Myocyte (in vitro differentiated cells): ENCODE measurements around the gene FLYWCH2. TPM values are rescaled to one million over a fixed set of nuclear protein-coding genes. Genes with fewer than 3 reads are reported as not detected.
"Not testable (repeated sequence)": the region's sequence is repeated elsewhere in the genome, so short reads cannot be mapped to it uniquely, and the experiment has no call there.

Experiments used
- DNase-seq: peaks from one replicate; pipeline ENCODE4 v3.0.0-alpha.2; 2012; ENCODE audit warnings: low read depth
- total RNA-seq: library from RNA; depleted of rRNA; stranded (reverse); fragments of >200 nt; gene quantifications from 2 replicates; pipeline ENCODE4 v1.2.3, GENCODE V29; 2014

Gene FLYWCH2
- total RNA-seq, 1 donor from 2014 or later, result 59.9 TPM

- DNase-seq, result no peak
Observed at GRCh38 chr16:2937170-2937569, 54.2 kb downstream of the FLYWCH2 start.

- DNase-seq, result no peak
Observed at GRCh38 chr16:2938206-2938605, 55.2 kb downstream of the FLYWCH2 start.

- DNase-seq, result no peak
Observed at GRCh38 chr16:2939968-2940367, 57.0 kb downstream of the FLYWCH2 start.

GRCh38 chr16:2942045-2942444 lies 59.0 kb downstream of the FLYWCH2 start:
- no peak for DNase-seq

- DNase-seq, result not testable (repeated sequence)
Observed at GRCh38 chr16:2943716-2944115, 60.7 kb downstream of the FLYWCH2 start.

GRCh38 chr16:2946649-2947048 lies 63.6 kb downstream of the FLYWCH2 start:
- DNase-seq, result no peak

Other genes with a start within 250 kb of the FLYWCH2 start
- 39.0 and 40.6 TPM in 2 replicates for gene KCTD5, start 200.7 kb upstream of the FLYWCH2 start, total RNA-seq
- 0.26 and 0.62 TPM in 2 replicates for gene PRSS27, start 163.0 kb upstream of the FLYWCH2 start, total RNA-seq
- 93.5 and 93.8 TPM in 2 replicates for gene SRRM2, start 130.6 kb upstream of the FLYWCH2 start, total RNA-seq
- gene ELOB, start 105.9 kb upstream of the FLYWCH2 start, total RNA-seq, result 235 and 770 TPM in 2 replicates
- gene PRSS33, start 95.7 kb upstream of the FLYWCH2 start, total RNA-seq, result not detected in 2 replicates
- gene PRSS41, start 84.7 kb upstream of the FLYWCH2 start, total RNA-seq, result not detected in 2 replicates
- not detected in 2 replicates for gene PRSS21, start 66.0 kb upstream of the FLYWCH2 start, total RNA-seq
- not detected in 2 replicates for gene ZG16B, start 52.9 kb upstream of the FLYWCH2 start, total RNA-seq
- not detected in 2 replicates for gene PRSS22, start 25.0 kb upstream of the FLYWCH2 start, total RNA-seq
- gene FLYWCH1, start 28.7 kb downstream of the FLYWCH2 start, total RNA-seq, result 27.7 and 36.9 TPM in 2 replicates
- 10.4 and 17.8 TPM in 2 replicates for gene KREMEN2, start 81.1 kb downstream of the FLYWCH2 start, total RNA-seq
- 14.6 and 18.0 TPM in 2 replicates for gene PAQR4, start 86.1 kb downstream of the FLYWCH2 start, total RNA-seq
- 0.53 and 6.7 TPM in 2 replicates for gene PKMYT1, start 97.2 kb downstream of the FLYWCH2 start, total RNA-seq
- 0.05 and 0.36 TPM in 2 replicates for gene CLDN9, start 129.7 kb downstream of the FLYWCH2 start, total RNA-seq
- 0.52 TPM in 1 of 2 replicates, not detected in the other for gene CLDN6, start 135.0 kb downstream of the FLYWCH2 start, total RNA-seq
- gene TNFRSF12A, start 137.2 kb downstream of the FLYWCH2 start, total RNA-seq, result 217 and 325 TPM in 2 replicates
- 23.0 and 34.9 TPM in 2 replicates for gene HCFC1R1, start 140.7 kb downstream of the FLYWCH2 start, total RNA-seq
- gene THOC6, start 140.8 kb downstream of the FLYWCH2 start, total RNA-seq, result 19.8 and 23.7 TPM in 2 replicates
- gene BICDL2, start 153.7 kb downstream of the FLYWCH2 start, total RNA-seq, result not detected in 2 replicates
- 0.05 TPM in 2 replicates for gene MMP25, start 163.3 kb downstream of the FLYWCH2 start, total RNA-seq
- gene IL32, start 182.4 kb downstream of the FLYWCH2 start, total RNA-seq, result 646 and 732 TPM in 2 replicates
- gene ZSCAN10, start 216.1 kb downstream of the FLYWCH2 start, total RNA-seq, result not detected in 2 replicates
- 29.2 and 33.3 TPM in 2 replicates for gene ZNF205, start 229.4 kb downstream of the FLYWCH2 start, total RNA-seq